ENCODE results near the gene PTPRE. TPM values are rescaled to one million over a fixed set of nuclear protein-coding genes. Genes with fewer than 3 reads are reported as not detected.

Gene PTPRE
- total and polyA plus RNA-seq, 5 donors, result 6.7 to 21.1 (median 12.9) TPM

DNA sequence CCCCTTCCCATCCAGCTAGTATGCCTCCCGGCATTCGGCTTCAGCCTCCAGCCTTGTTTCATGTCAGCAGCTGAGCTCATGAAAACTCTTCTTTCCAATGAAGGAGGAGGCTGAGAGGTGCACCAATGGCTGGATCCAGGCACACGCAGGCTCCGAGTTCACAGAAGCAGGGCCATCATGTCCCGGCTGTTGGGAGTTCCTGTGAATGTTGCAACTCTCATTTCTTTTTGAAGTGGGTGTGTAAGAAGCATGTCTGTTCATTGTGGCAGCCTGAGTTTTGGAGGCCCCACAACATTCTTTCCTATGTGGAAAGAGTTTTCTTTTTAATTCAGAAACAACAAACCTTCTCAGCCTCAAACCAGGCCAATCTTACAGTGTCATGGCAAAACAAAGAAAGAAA, 89.7 kb downstream of the PTPRE start:
- Histone ChIP-seq H3K4me3 (ENCODE audit: low read length) (no peak overlapping the region), H3K27me3 (ENCODE audit: control insufficient read depth, insufficient read depth) (no peaks in the 10 kb centered on the region), H3K9me3 (ENCODE audit: control insufficient read depth, low read length) (no peaks in the 10 kb centered on the region), H3K27ac (ENCODE audit: low read length) (peak overlapping the region; percentile 36), H3K4me1 (ENCODE audit: control insufficient read depth, insufficient read depth, low read length) (peaks cover 13% of the 10 kb centered on the region)
- DNase-seq (peak in 2 of 3 donors; percentile 41 to 76), ATAC-seq (peak; percentile 76 to 84)
- 61% methylated on average over 5 of the region's 5 CpGs for WGBS
- intact Hi-C loops (cut with DNase I), result no loop called here

DNA sequence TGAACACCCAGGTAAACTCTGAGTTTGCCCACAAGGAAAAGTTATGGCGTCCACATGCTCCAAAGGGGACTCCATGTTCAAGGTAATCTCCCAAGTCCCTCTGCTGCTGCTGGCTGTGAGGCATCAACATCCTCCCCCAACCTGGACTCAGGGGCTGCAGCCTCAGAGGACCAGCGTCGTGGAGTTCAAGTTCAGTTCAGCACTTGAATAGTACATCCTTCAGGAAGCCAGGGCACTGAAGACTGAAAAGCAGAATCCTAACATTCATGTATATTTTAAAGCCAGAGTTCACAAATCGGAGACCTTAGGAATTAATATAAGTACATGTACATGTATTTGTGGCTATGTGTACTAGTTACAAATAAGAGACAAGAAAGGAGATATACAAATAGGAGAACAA, 90.4 kb downstream of the PTPRE start:
- ATAC-seq (no peak), DNase-seq (no peak)
- Histone ChIP-seq H3K4me3 (ENCODE audit: low read length) (no peak overlapping the region), H3K27ac (ENCODE audit: low read length) (peak overlapping the region; percentile 11), H3K9me3 (ENCODE audit: control insufficient read depth, low read length) (no peaks in the 10 kb centered on the region), H3K27me3 (ENCODE audit: control insufficient read depth, insufficient read depth) (no peaks in the 10 kb centered on the region), H3K4me1 (ENCODE audit: control insufficient read depth, insufficient read depth, low read length) (peaks cover 13% of the 10 kb centered on the region)
- intact Hi-C loops (cut with DNase I), result no loop called here
- 53% methylated on average over 4 of the region's 4 CpGs for WGBS

DNA sequence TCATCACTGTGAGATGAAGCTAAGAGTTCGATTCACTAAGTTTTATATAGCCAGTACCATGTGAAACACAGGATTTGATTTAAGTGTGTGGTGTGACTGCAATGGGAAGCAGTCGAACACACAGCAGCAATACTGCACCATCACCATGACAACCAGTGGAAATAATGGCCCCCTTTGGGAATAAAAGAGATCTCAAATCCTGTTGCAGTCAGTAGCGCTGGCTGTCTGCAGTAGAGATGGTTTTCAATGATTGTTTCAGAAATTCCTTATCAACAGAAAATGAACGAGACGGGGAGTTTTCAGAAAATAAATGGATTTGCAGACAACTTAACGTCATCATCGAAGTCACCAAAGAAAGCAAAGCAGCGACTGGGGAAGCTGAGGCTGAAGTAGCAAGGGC, 91.0 kb downstream of the PTPRE start:
- no peak for ATAC-seq
- WGBS, result 50% methylated on average over 8 of the region's 8 CpGs

GRCh38 chr10:127998501-127999144, 91.7 kb downstream of the PTPRE start:
- Histone ChIP-seq H3K9me3 (ENCODE audit: control insufficient read depth, low read length) (no peaks in the 10 kb centered on the region), H3K4me3 (ENCODE audit: low read length) (no peak overlapping the region), H3K4me1 (ENCODE audit: control insufficient read depth, insufficient read depth, low read length) (peaks cover 13% of the 10 kb centered on the region), H3K27me3 (ENCODE audit: control insufficient read depth, insufficient read depth) (no peaks in the 10 kb centered on the region), H3K27ac (ENCODE audit: low read length) (no peak overlapping the region)
- ATAC-seq, result no peak
- WGBS, result 85% methylated on average over 17 of the region's 17 CpGs
- DNase-seq, result no peak
- intact Hi-C loops (cut with DNase I), result no loop called here

More for the DNA sequence above, 91.0 kb downstream of the PTPRE start:
- intact Hi-C loops (cut with DNase I), result no loop called here
- Histone ChIP-seq H3K4me1 (ENCODE audit: control insufficient read depth, insufficient read depth, low read length) (peaks cover 13% of the 10 kb centered on the region), H3K4me3 (ENCODE audit: low read length) (no peak overlapping the region), H3K9me3 (ENCODE audit: control insufficient read depth, low read length) (no peaks in the 10 kb centered on the region), H3K27ac (ENCODE audit: low read length) (no peak overlapping the region), H3K27me3 (ENCODE audit: control insufficient read depth, insufficient read depth) (no peaks in the 10 kb centered on the region)
- DNase-seq, result no peak

GRCh38 chr10:127999297-128000129, 92.6 kb downstream of the PTPRE start:
- 88% methylated on average over 23 of the region's 23 CpGs for WGBS
- DNase-seq (no peak), ATAC-seq (no peak)
- H3K4me3 ChIP-seq (ENCODE audit: low read length), result no peak overlapping the region
- H3K4me1 ChIP-seq (ENCODE audit: control insufficient read depth, insufficient read depth, low read length), result peaks cover 9% of the 10 kb centered on the region
- no peak overlapping the region for H3K27ac ChIP-seq (ENCODE audit: low read length)
- H3K9me3 ChIP-seq (ENCODE audit: control insufficient read depth, low read length), result no peaks in the 10 kb centered on the region
- intact Hi-C loops (cut with DNase I), result no loop called here
- H3K27me3 ChIP-seq (ENCODE audit: control insufficient read depth, insufficient read depth), result no peaks in the 10 kb centered on the region

GRCh38 chr10:128000471-128001362, 93.8 kb downstream of the PTPRE start:
- Histone ChIP-seq H3K27me3 (ENCODE audit: control insufficient read depth, insufficient read depth) (no peaks in the 10 kb centered on the region), H3K27ac (ENCODE audit: low read length) (peak overlapping the region; percentile 87), H3K4me3 (ENCODE audit: low read length) (no peak overlapping the region), H3K4me1 (ENCODE audit: control insufficient read depth, insufficient read depth, low read length) (peaks cover 9% of the 10 kb centered on the region), H3K9me3 (ENCODE audit: control insufficient read depth, low read length) (no peaks in the 10 kb centered on the region)
- ATAC-seq (peak; percentile 78 to 83), DNase-seq (peak; percentile 55 to 73 (median 67))
- intact Hi-C loops (cut with DNase I), result no loop called here
- WGBS, result 60% methylated on average over 5 of the region's 5 CpGs

GRCh38 chr10:128001363-128001745, 94.5 kb downstream of the PTPRE start:
- intact Hi-C loops (cut with DNase I), result no loop called here
- Histone ChIP-seq H3K4me1 (ENCODE audit: control insufficient read depth, insufficient read depth, low read length) (peaks cover 9% of the 10 kb centered on the region), H3K27me3 (ENCODE audit: control insufficient read depth, insufficient read depth) (no peaks in the 10 kb centered on the region), H3K9me3 (ENCODE audit: control insufficient read depth, low read length) (no peaks in the 10 kb centered on the region), H3K4me3 (ENCODE audit: low read length) (no peak overlapping the region), H3K27ac (ENCODE audit: low read length) (peak overlapping the region; percentile 87)
- WGBS, result 88% methylated on average over 10 of the region's 10 CpGs
- ATAC-seq, result no peak
- DNase-seq, result no peak

GRCh38 chr10:128001849-128002248, 94.9 kb downstream of the PTPRE start:
- ATAC-seq, result peak; percentile 40 to 42
- 51% methylated on average over 13 of the region's 13 CpGs for WGBS
- no peak overlapping the region for H3K4me3 ChIP-seq (ENCODE audit: low read length)
- H3K27ac ChIP-seq (ENCODE audit: low read length), result peak overlapping the region; percentile 87
- peak in 1 of 3 donors; percentile 60 for DNase-seq
- H3K9me3 ChIP-seq (ENCODE audit: control insufficient read depth, low read length), result no peaks in the 10 kb centered on the region
- H3K4me1 ChIP-seq (ENCODE audit: control insufficient read depth, insufficient read depth, low read length), result peaks cover 9% of the 10 kb centered on the region
- intact Hi-C loops (cut with DNase I), result no loop called here
- no peaks in the 10 kb centered on the region for H3K27me3 ChIP-seq (ENCODE audit: control insufficient read depth, insufficient read depth)

- intact Hi-C loops (cut with DNase I), result no loop called here
Observed at GRCh38 chr10:128003521-128003920, 96.6 kb downstream of the PTPRE start.

DNA sequence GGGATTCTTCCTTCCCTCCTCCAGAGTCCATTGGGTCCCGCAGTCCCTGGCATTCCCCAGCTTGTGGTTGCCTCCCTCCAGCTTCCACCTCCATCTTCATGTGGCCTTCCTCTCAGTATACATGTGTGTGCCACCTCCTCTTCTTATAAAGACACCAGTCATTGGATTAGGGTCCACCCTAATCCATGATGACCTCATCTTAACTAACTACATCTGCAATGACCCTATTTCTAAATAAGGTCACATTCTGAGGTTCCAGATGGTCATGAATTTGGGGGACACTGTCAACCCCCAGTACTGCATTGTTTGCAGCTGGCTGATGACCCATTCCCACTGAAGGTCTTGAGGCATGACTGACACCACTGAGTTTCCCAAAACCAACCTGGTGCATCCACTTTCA, 99.0 kb downstream of the PTPRE start:
- WGBS, result 93% methylated on average over 1 of the region's 1 CpG
- Histone ChIP-seq H3K27me3 (ENCODE audit: control insufficient read depth, insufficient read depth) (no peaks in the 10 kb centered on the region), H3K9me3 (ENCODE audit: control insufficient read depth, low read length) (no peaks in the 10 kb centered on the region), H3K27ac (ENCODE audit: low read length) (no peak overlapping the region), H3K4me3 (ENCODE audit: low read length) (no peak overlapping the region), H3K4me1 (ENCODE audit: control insufficient read depth, insufficient read depth, low read length) (peaks cover 4% of the 10 kb centered on the region)
- DNase-seq, result no peak
- ATAC-seq, result no peak
- intact Hi-C loops (cut with DNase I), result no loop called here

More at GRCh38 chr10:128003521-128003920, 96.6 kb downstream of the PTPRE start:
- WGBS, result 71% methylated on average over 7 of the region's 7 CpGs
- no peak for ATAC-seq
- Histone ChIP-seq H3K9me3 (ENCODE audit: control insufficient read depth, low read length) (no peaks in the 10 kb centered on the region), H3K4me1 (ENCODE audit: control insufficient read depth, insufficient read depth, low read length) (peaks cover 4% of the 10 kb centered on the region), H3K4me3 (ENCODE audit: low read length) (no peak overlapping the region), H3K27ac (ENCODE audit: low read length) (no peak overlapping the region), H3K27me3 (ENCODE audit: control insufficient read depth, insufficient read depth) (no peaks in the 10 kb centered on the region)
- no peak for DNase-seq

GRCh38 chr10:128007056-128007455, 100.2 kb downstream of the PTPRE start:
- H3K4me1 ChIP-seq (ENCODE audit: control insufficient read depth, insufficient read depth, low read length), result no peaks in the 10 kb centered on the region
- no peaks in the 10 kb centered on the region for H3K27me3 ChIP-seq (ENCODE audit: control insufficient read depth, insufficient read depth)
- WGBS, result 99% methylated on average over 1 of the region's 1 CpG
- DNase-seq (no peak), ATAC-seq (no peak)
- no peaks in the 10 kb centered on the region for H3K9me3 ChIP-seq (ENCODE audit: control insufficient read depth, low read length)
- H3K27ac ChIP-seq (ENCODE audit: low read length), result no peak overlapping the region
- intact Hi-C loops (cut with DNase I), result no loop called here
- H3K4me3 ChIP-seq (ENCODE audit: low read length), result no peak overlapping the region

Measured in right cardiac atrium (tissue), 5 donors.